Astrocyte (in vitro differentiated cells and primary cell): ENCODE data around the gene MAPK9. TPM values are rescaled to one million over a fixed set of nuclear protein-coding genes. Genes with fewer than 3 reads are reported as not detected.

Source experiments
- DNase-seq: peaks from one replicate; pipeline ENCODE4 v3.0.0-alpha.2; 2010; ENCODE audit warnings: low read depth
- FAIRE-seq: peaks from 2 replicates; lab custom pipeline; 2011; peaks lifted over from hg19 to GRCh38; lab: Jason Lieb, UNC
- H2AFZ ChIP-seq: 2 replicates; pipeline ENCODE4 v1.6.0; 2012; ENCODE audit warnings: low read depth, low read length, inconsistent platforms
- H3K27ac ChIP-seq: 2 replicates; pipeline ENCODE4 v1.5.1; 2011; ENCODE audit warnings: low read depth, low read length, inconsistent platforms
- H3K27me3 ChIP-seq: 2 replicates; pipeline ENCODE4 v1.6.0; 2011; ENCODE audit warnings: low read length, inconsistent platforms; ENCODE audit not compliant: insufficient read depth
- H3K36me3 ChIP-seq: 2 replicates; pipeline ENCODE4 v1.5.1; 2011; ENCODE audit warnings: low read length, inconsistent platforms; ENCODE audit not compliant: insufficient read depth
- H3K4me1 ChIP-seq: 2 replicates; pipeline ENCODE4 v1.5.1; 2011; ENCODE audit warnings: low read length, inconsistent platforms; ENCODE audit not compliant: insufficient read depth
- H3K4me2 ChIP-seq: 2 replicates; pipeline ENCODE4 v1.6.0; 2012; ENCODE audit warnings: low read length, inconsistent platforms
- H3K4me3 ChIP-seq: 2 replicates; pipeline ENCODE4 v1.5.1; 2011; ENCODE audit warnings: low read depth, mild to moderate bottlenecking, low read length, inconsistent platforms; ENCODE audit not compliant: insufficient read depth
- H3K79me2 ChIP-seq: 2 replicates; pipeline ENCODE4 v1.6.0; 2012; ENCODE audit warnings: mild to moderate bottlenecking, low read length, inconsistent platforms; ENCODE audit not compliant: insufficient read depth
- H3K9ac ChIP-seq: 2 replicates; pipeline ENCODE4 v1.6.0; 2012; ENCODE audit warnings: mild to moderate bottlenecking, low read length, inconsistent platforms
- H3K9me3 ChIP-seq: 2 replicates; pipeline ENCODE4 v1.5.1; 2012; ENCODE audit warnings: low read depth, mild to moderate bottlenecking, low read length, inconsistent platforms; ENCODE audit not compliant: insufficient read depth
- H4K20me1 ChIP-seq: 2 replicates; pipeline ENCODE4 v1.6.0; 2012; ENCODE audit warnings: low read length, inconsistent platforms; ENCODE audit not compliant: insufficient read depth
- H3K27ac Mint-ChIP-seq: one replicate; pipeline ENCODE4 v1.8.0; 2021; ENCODE audit warnings: mild to moderate bottlenecking, mixed read lengths; ENCODE audit not compliant: unreplicated experiment
- H3K27me3 Mint-ChIP-seq: one replicate; pipeline ENCODE4 v1.8.0; 2021; ENCODE audit warnings: low read depth, mixed read lengths; ENCODE audit not compliant: unreplicated experiment
- H3K36me3 Mint-ChIP-seq: one replicate; pipeline ENCODE4 v1.8.0; 2021; ENCODE audit warnings: low read depth, mixed read lengths; ENCODE audit not compliant: unreplicated experiment
- H3K4me1 Mint-ChIP-seq: one replicate; pipeline ENCODE4 v1.8.0; 2021; ENCODE audit warnings: low read depth, mixed read lengths; ENCODE audit not compliant: unreplicated experiment
- H3K4me3 Mint-ChIP-seq: one replicate; pipeline ENCODE4 v1.8.0; 2021; ENCODE audit warnings: mild to moderate bottlenecking, moderate library complexity, mixed read lengths; ENCODE audit not compliant: unreplicated experiment
- H3K9me3 Mint-ChIP-seq: one replicate; pipeline ENCODE4 v1.8.0; 2021; ENCODE audit warnings: mild to moderate bottlenecking, mixed read lengths; ENCODE audit not compliant: unreplicated experiment
- CTCF ChIP-seq: IDR thresholded peaks from 2 replicates; pipeline ENCODE4 v1.5.1; 2011; ENCODE audit warnings: low read depth, mild to moderate bottlenecking, inconsistent platforms, low read length, moderate library complexity; ENCODE audit not compliant: insufficient read depth
- EZH2 ChIP-seq: IDR thresholded peaks from 2 replicates; pipeline ENCODE4 v1.6.1; 2012; ENCODE audit warnings: mild to moderate bottlenecking, low read length, inconsistent platforms; ENCODE audit not compliant: insufficient read depth
- total RNA-seq: library from RNA; stranded (reverse); gene quantifications from 2 replicates; pipeline ENCODE4 v1.2.1, GENCODE V29; 2021

Gene MAPK9
- total RNA-seq, 1 donor from 2014 or later, result 34.0 TPM

- Mint-ChIP-seq H3K27ac (no peak overlapping the region), H3K36me3 (no peaks in the 10 kb centered on the region), H3K4me3 (peak overlapping the region; percentile 34), H3K27me3 (peaks cover 37% of the 10 kb centered on the region), H3K9me3 (peaks cover 3% of the 10 kb centered on the region), H3K4me1 (no peaks in the 10 kb centered on the region)
- H4K20me1 ChIP-seq, result no peaks in the 10 kb centered on the region
- no peak overlapping the region for H3K27ac ChIP-seq
- H2AFZ ChIP-seq, result no peak overlapping the region
- H3K27me3 ChIP-seq, result peaks cover 14% of the 10 kb centered on the region
- TF ChIP-seq EZH2 (no peak), CTCF (no peak)
- no peaks in the 10 kb centered on the region for H3K9me3 ChIP-seq
- H3K4me3 ChIP-seq, result no peak overlapping the region
- H3K4me2 ChIP-seq, result no peak overlapping the region
- DNase-seq (no peak), FAIRE-seq (no peak)
- H3K9ac ChIP-seq, result no peak overlapping the region
- no peaks in the 10 kb centered on the region for H3K4me1 ChIP-seq
- no peaks in the 10 kb centered on the region for H3K79me2 ChIP-seq
- H3K36me3 ChIP-seq, result no peaks in the 10 kb centered on the region
Observed at GRCh38 chr5:180207593-180207992, 84.3 kb downstream of the MAPK9 start.

GRCh38 chr5:180206993-180207392, 84.9 kb downstream of the MAPK9 start:
- Histone ChIP-seq H3K9ac (no peak overlapping the region), H3K36me3 (no peaks in the 10 kb centered on the region), H3K27me3 (peaks cover 14% of the 10 kb centered on the region), H4K20me1 (no peaks in the 10 kb centered on the region), H3K9me3 (no peaks in the 10 kb centered on the region), H3K4me2 (no peak overlapping the region), H2AFZ (no peak overlapping the region), H3K27ac (no peak overlapping the region), H3K79me2 (no peaks in the 10 kb centered on the region), H3K4me3 (no peak overlapping the region), H3K4me1 (no peaks in the 10 kb centered on the region)
- Mint-ChIP-seq H3K4me1 (no peaks in the 10 kb centered on the region), H3K9me3 (peaks cover 1% of the 10 kb centered on the region), H3K4me3 (no peak overlapping the region), H3K36me3 (no peaks in the 10 kb centered on the region), H3K27ac (no peak overlapping the region), H3K27me3 (peaks cover 32% of the 10 kb centered on the region)
- DNase-seq (no peak), FAIRE-seq (no peak)
- no peak for TF ChIP-seq EZH2
- no peak for TF ChIP-seq CTCF

GRCh38 chr5:180205916-180206315, 86.0 kb downstream of the MAPK9 start:
- H3K4me1 ChIP-seq, result no peaks in the 10 kb centered on the region
- H4K20me1 ChIP-seq, result no peaks in the 10 kb centered on the region
- H3K27me3 ChIP-seq, result peaks cover 14% of the 10 kb centered on the region
- H2AFZ ChIP-seq, result no peak overlapping the region
- DNase-seq, result no peak
- Mint-ChIP-seq H3K27me3 (peaks cover 34% of the 10 kb centered on the region), H3K9me3 (peaks cover 1% of the 10 kb centered on the region), H3K4me3 (no peak overlapping the region), H3K27ac (no peak overlapping the region), H3K4me1 (no peaks in the 10 kb centered on the region), H3K36me3 (no peaks in the 10 kb centered on the region)
- no peaks in the 10 kb centered on the region for H3K79me2 ChIP-seq
- no peaks in the 10 kb centered on the region for H3K9me3 ChIP-seq
- TF ChIP-seq EZH2, result no peak
- no peak for TF ChIP-seq CTCF
- H3K27ac ChIP-seq, result no peak overlapping the region
- FAIRE-seq, result no peak
- H3K4me2 ChIP-seq, result no peak overlapping the region
- H3K4me3 ChIP-seq, result no peak overlapping the region
- H3K36me3 ChIP-seq, result no peaks in the 10 kb centered on the region
- H3K9ac ChIP-seq, result no peak overlapping the region
